PC-3 (cell line): ENCODE data around the gene C6.

Experiments used
- CTCF ChIP-seq: fragments of 300-600 bp; sonication (generic); conservative IDR thresholded peaks from 2 replicates; pipeline ENCODE4 v1.5.1; 2017; ENCODE audit warnings: antibody characterized with exemption, low read depth, mild to moderate bottlenecking, low read length
- EZH2 ChIP-seq: fragments of 300-600 bp; sonication (generic); IDR thresholded peaks from one replicate; pipeline ENCODE4 v1.6.1; 2017; ENCODE audit warnings: antibody characterized with exemption, mild to moderate bottlenecking, low read length; ENCODE audit not compliant: unreplicated experiment

GRCh38 chr5:41127967-41128690, 85.2 kb downstream of the C6 start:
- TF ChIP-seq CTCF (no peak), EZH2 (no peak)
